IMR-90 (cell line): Measurements from ENCODE around the gene SHISA4. TPM values are rescaled to one million over a fixed set of nuclear protein-coding genes. Genes with fewer than 3 reads are reported as not detected.

Source experiments
- ATAC-seq: fragments of 200-7000 bp; cut with Tn5 transposase; 2 replicates; pipeline ENCODE4 v1.9.1; 2020; ENCODE audit warnings: low read depth, mild to moderate bottlenecking, moderate library complexity
- BruUV-seq: library from RNA; stranded (reverse); fragments of 400-500 nt; replicated peaks from 2 replicates; lab custom pipeline; 2021; lab: Mats Ljungman, UMichigan
- CTCF ChIA-PET: fragments of 300-600 bp; formaldehyde crosslinking; extraction: SDS; loops from one replicate; lab custom pipeline; 2021; ENCODE audit warnings: antibody characterized with exemption; lab: Yijun Ruan, JAX
- POLR2A ChIA-PET: fragments of 300-600 bp; sonication (Branson Sonifier 250); formaldehyde crosslinking; loops from one replicate; lab custom pipeline; 2022; ENCODE audit warnings: antibody characterized with exemption; ENCODE audit not compliant: unreplicated experiment; lab: Charles Lee
- DNase-seq: peaks from one replicate; pipeline ENCODE4 v3.0.0; 2013
- H2AFZ ChIP-seq: replicated peaks from 2 replicates; pipeline ENCODE3; 2013; ENCODE audit warnings: low read length, mild to moderate bottlenecking; ENCODE audit not compliant: poor library complexity
- H2AK5ac ChIP-seq: 2 replicates; pipeline ENCODE4 v1.6.1; 2013; ENCODE audit warnings: low read depth, low read length, inconsistent platforms
- H2AK9ac ChIP-seq: replicated peaks from 2 replicates; pipeline ENCODE3; 2013; ENCODE audit warnings: mild to moderate bottlenecking, low read depth, low read length, moderate library complexity; ENCODE audit not compliant: poor library complexity
- H2BK120ac ChIP-seq: 2 replicates; pipeline ENCODE4 v1.6.1; 2013; ENCODE audit warnings: low read depth, low read length, inconsistent platforms
- H2BK15ac ChIP-seq: 3 replicates; pipeline ENCODE4 v1.6.1; 2013; ENCODE audit warnings: low read depth, low read length, inconsistent platforms
- H2BK20ac ChIP-seq: 2 replicates; pipeline ENCODE4 v1.6.1; 2013; ENCODE audit warnings: low read depth, mild to moderate bottlenecking, inconsistent platforms, low read length, moderate library complexity
- H2BK5ac ChIP-seq: 2 replicates; pipeline ENCODE4 v1.6.1; 2013; ENCODE audit warnings: mild to moderate bottlenecking, low read depth, low read length, inconsistent platforms; ENCODE audit not compliant: poor library complexity, severe bottlenecking
- H3K14ac ChIP-seq: replicated peaks from 2 replicates; pipeline ENCODE4 v1.6.1; 2013; ENCODE audit warnings: low read depth, low read length, inconsistent platforms
- H3K18ac ChIP-seq: 2 replicates; pipeline ENCODE4 v1.6.1; 2013; ENCODE audit warnings: low read depth, low read length, control low read depth
- H3K23ac ChIP-seq: 2 replicates; pipeline ENCODE4 v1.6.1; 2013; ENCODE audit warnings: low read depth, low read length, inconsistent platforms
- H3K27ac ChIP-seq: 2 replicates; pipeline ENCODE4 v1.5.1; 2013; ENCODE audit warnings: mild to moderate bottlenecking, control low read depth, low read length; ENCODE audit not compliant: insufficient read depth
- H3K27me3 ChIP-seq: 2 replicates; pipeline ENCODE4 v1.6.1; 2013; ENCODE audit warnings: low read length; ENCODE audit not compliant: control insufficient read depth, insufficient read depth
- H3K36me3 ChIP-seq: 2 replicates; pipeline ENCODE4 v1.6.1; 2013; ENCODE audit warnings: low read length, mixed read lengths; ENCODE audit not compliant: control insufficient read depth, insufficient read depth
- H3K4ac ChIP-seq: 2 replicates; pipeline ENCODE4 v1.6.1; 2013; ENCODE audit warnings: low read depth, low read length, inconsistent platforms
- H3K4me1 ChIP-seq: 2 replicates; pipeline ENCODE4 v1.6.1; 2013; ENCODE audit warnings: low read length, mixed read lengths; ENCODE audit not compliant: control insufficient read depth, insufficient read depth
- H3K4me2 ChIP-seq: 2 replicates; pipeline ENCODE4 v1.6.1; 2013; ENCODE audit warnings: low read depth, mild to moderate bottlenecking, control low read depth, low read length, moderate library complexity
- H3K4me3 ChIP-seq: 2 replicates; pipeline ENCODE4 v1.5.1; 2013; ENCODE audit warnings: low read depth, mild to moderate bottlenecking, control low read depth, low read length, moderate library complexity; ENCODE audit not compliant: insufficient read depth
- H3K56ac ChIP-seq: 2 replicates; pipeline ENCODE4 v1.6.1; 2013; ENCODE audit warnings: low read length, inconsistent platforms; ENCODE audit not compliant: insufficient read depth; ENCODE audit errors: extremely low read depth
- H3K79me1 ChIP-seq, 2 experiments: 2 replicates each; pipeline ENCODE4 v1.6.1; 2013; ENCODE audit warnings: low read length in 2 of 2, inconsistent platforms in 1 of 2, low read depth in 1 of 2
- H3K9ac ChIP-seq: 2 replicates; pipeline ENCODE4 v1.6.1; 2013; ENCODE audit warnings: low read depth, low read length, control low read depth
- H3K9me1 ChIP-seq: 2 replicates; pipeline ENCODE4 v1.6.1; 2013; ENCODE audit warnings: low read length, inconsistent platforms; ENCODE audit not compliant: insufficient read depth
- H3K9me3 ChIP-seq: 2 replicates; pipeline ENCODE4 v1.6.1; 2013; ENCODE audit warnings: low read length; ENCODE audit not compliant: control insufficient read depth, insufficient read depth
- H4K20me1 ChIP-seq: 2 replicates; pipeline ENCODE4 v1.6.1; 2013; ENCODE audit warnings: low read length, inconsistent platforms; ENCODE audit not compliant: insufficient read depth
- H4K5ac ChIP-seq: 2 replicates; pipeline ENCODE4 v1.6.1; 2013; ENCODE audit warnings: mild to moderate bottlenecking, low read depth, low read length, control low read depth
- H4K8ac ChIP-seq, 2 experiments: 2 replicates each; pipeline ENCODE4 v1.6.1; 2013; ENCODE audit warnings: low read depth in 2 of 2, low read length in 2 of 2, control low read depth in 1 of 2, inconsistent platforms in 1 of 2
- H4K91ac ChIP-seq: 2 replicates; pipeline ENCODE4 v1.6.1; 2013; ENCODE audit warnings: low read depth, low read length, inconsistent platforms; ENCODE audit not compliant: insufficient read depth
- ELK1 ChIP-seq: fragments of 150-350 bp; IDR thresholded peaks from 2 replicates; pipeline ENCODE4 v1.6.1; 2016; ENCODE audit warnings: low read depth, mild to moderate bottlenecking, low read length, moderate library complexity, borderline replicate concordance
- MAFK ChIP-seq: IDR thresholded peaks from 2 replicates; pipeline ENCODE4 v1.6.1; 2012; ENCODE audit warnings: low read depth, low read length, improper control_type of control experiment
- NFE2L2 ChIP-seq: fragments of 150-350 bp; IDR thresholded peaks from 2 replicates; pipeline ENCODE4 v1.6.1; 2016; ENCODE audit warnings: low read depth, mild to moderate bottlenecking, low read length
- POLR2A ChIP-seq: IDR thresholded peaks from 2 replicates; pipeline ENCODE4 v1.6.1; 2012; ENCODE audit warnings: mild to moderate bottlenecking, low read depth, low read length
- RFX5 ChIP-seq: IDR thresholded peaks from 2 replicates; pipeline ENCODE4 v1.8.0; 2012; ENCODE audit warnings: low read depth, mild to moderate bottlenecking, low read length, moderate library complexity
- USF2 ChIP-seq: fragments of 150-350 bp; IDR thresholded peaks from 2 replicates; pipeline ENCODE4 v1.6.1; 2017; ENCODE audit warnings: mild to moderate bottlenecking, antibody characterized with exemption, low read length, low read depth
- WGBS, 2 experiments: methylation state at CpG; one replicate each; pipeline versions ENCODE4 v1.1.5 to v1.1.7; 2013; ENCODE audit warnings: missing lambda C conversion rate in 2 of 2; ENCODE audit not compliant: insufficient read length in 1 of 2; ENCODE audit errors: extremely low coverage in 2 of 2; 5-methylcytosine and 5-hydroxymethylcytosine counted together
- dilution Hi-C: fragments of 300-500 bp; cut with HindIII; formaldehyde crosslinking; loops from one replicate; pipeline ENCODE4 v1.14.3; 2018; ENCODE audit warnings: low sequenced_read_pairs; ENCODE audit not compliant: unreplicated experiment
- in situ Hi-C: fragments of 300-500 bp; cut with MboI; formaldehyde crosslinking; loops from 3 replicates; pipeline ENCODE4 v1.14.3; 2019; ENCODE audit warnings: low sequenced_read_pairs, inconsistent platforms, mixed read lengths
- intact Hi-C: fragments of 100-400 bp; cut with micrococcal nuclease; formaldehyde crosslinking; loops from 2 replicates; pipeline ENCODE4 v1.10.0; 2022
- polyA plus RNA-seq, 3 experiments: library from polyadenylated mRNA; depleted of rRNA; stranded (reverse); fragments of >200 nt; gene quantifications; 2 replicates each; pipeline ENCODE4 v1.2.3, GENCODE V29; 2012; ENCODE audit warnings: low replicate concordance in 1 of 3
- total RNA-seq: library from RNA; depleted of rRNA; stranded (reverse); fragments of >200 nt; gene quantifications from 2 replicates; pipeline ENCODE4 v1.2.3, GENCODE V29; 2012

SHISA4 gene
- total and polyA plus RNA-seq, 2 of the 4 experiments (the other 2 are of a cell fraction): 10.0 to 34.8 TPM

DNA sequence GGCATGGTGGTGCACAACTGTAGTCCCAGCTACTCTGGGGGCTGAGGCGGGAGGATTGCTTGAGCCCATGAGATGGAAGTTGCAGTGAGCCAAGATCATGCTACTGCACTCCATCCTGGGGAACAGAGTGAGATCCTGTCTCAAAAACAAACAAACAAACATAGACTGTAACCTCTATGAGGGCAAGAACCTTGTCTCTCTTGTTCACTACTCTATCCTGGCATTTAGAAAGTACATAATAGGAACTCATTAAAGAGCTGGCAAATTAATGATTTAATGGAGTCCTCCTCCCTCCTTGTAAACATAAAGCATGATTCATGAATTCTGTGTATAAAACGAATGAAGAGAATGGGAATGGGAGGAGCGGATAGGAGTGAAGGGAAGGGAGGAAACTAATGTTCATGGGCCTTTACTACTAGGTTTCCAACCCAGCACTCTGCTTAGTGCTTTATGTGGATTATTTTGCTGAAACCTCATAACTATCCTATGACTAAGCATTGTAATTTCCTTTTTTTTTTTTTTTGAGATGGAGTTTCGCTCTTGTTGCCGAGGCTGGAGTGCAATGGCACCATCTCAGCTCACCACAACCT is 49.0 kb downstream of the SHISA4 start:
- ATAC-seq: peak; percentile 83
- Histone ChIP-seq H2BK20ac (peak overlapping the region; percentile 42; the same call in 1 of the 2 replicates), H3K4me2 (peak overlapping the region; percentile 8; the same call in 1 of the 2 replicates), H2BK120ac (peak overlapping the region; percentile 57), H3K23ac (peak overlapping the region; percentile 25; the same call in 1 of the 2 replicates), H2AK9ac (no peak overlapping the region), H3K4ac (peak overlapping the region; percentile 67), H3K9me3 (no peaks in the 10 kb centered on the region; the same call in 1 of the 2 replicates), H3K56ac (no peak overlapping the region), H3K4me1 (peaks cover 35% of the 10 kb centered on the region), H3K27me3 (no peaks in the 10 kb centered on the region), H4K20me1 (peaks cover 6% of the 10 kb centered on the region), H3K18ac (peak overlapping the region; percentile 88; the same call in 1 of the 2 replicates), H3K36me3 (0 out of 2 replicates have a peak, but pooled peaks cover 2% of the 10 kb centered on the region), H4K8ac (peak overlapping the region in 1 of 2 experiments; percentile 81; a peak in 2 of 4 replicates), H3K14ac (peak overlapping the region; percentile 57), H3K27ac (peak overlapping the region; percentile 76), H3K9me1 (peaks cover 34% of the 10 kb centered on the region), H2AK5ac (peak overlapping the region; percentile 46; the same call in 1 of the 2 replicates), H3K9ac (no peak overlapping the region), H3K4me3 (no peak overlapping the region), H3K79me1 (peaks cover 22 to 68% of the 10 kb centered on the region in 2 experiments), H2AFZ (no peak overlapping the region), H2BK15ac (0 out of 3 replicates have a peak overlapping the region, but pooled peaks have one; percentile 37), H4K5ac (peak overlapping the region; percentile 62; the same call in 1 of the 2 replicates), H2BK5ac (peak overlapping the region; percentile 94), H4K91ac (peak overlapping the region; percentile 64; the same call in 1 of the 2 replicates)
- CTCF ChIA-PET: interaction anchor here (2.3 kb wide), 1 partner anchor 42 kb away, joined by 5 read pairs; no protein-coding TSS in a partner anchor
- dilution Hi-C loops: no loop called here
- TF ChIP-seq RFX5 (no peak), MAFK (peak; percentile 11; the same call in 1 of the 2 replicates), NFE2L2 (peak; percentile 11; the same call in 1 of the 2 replicates), ELK1 (no peak), USF2 (no peak), POLR2A (no peak)
- no TSS peak for BruUV-seq
- intact Hi-C loops: no loop called here
- POLR2A ChIA-PET: interaction anchor here (0.6 kb wide), 1 partner anchor 9 kb away, joined by 4 read pairs; the partner anchor contains the start of gene LMOD1
- DNase-seq: peak; percentile 93
- WGBS, 2 experiments: no CpG with 5 or more reads among the region's 5 CpGs
- in situ Hi-C loops: no loop called here
